Measurements from ENCODE around the gene OR7A5.
"Not testable (repeated sequence)": the region's sequence is repeated elsewhere in the genome, so short reads cannot be mapped to it uniquely, and the experiment has no call there.

Gene OR7A5

GRCh38 chr19:14786421-14786851 lies 48.5 kb downstream of the OR7A5 start:
- H3K27ac ChIP-seq, result no peak overlapping the region
- no peak overlapping the region for H3K4me3 ChIP-seq

DNA sequence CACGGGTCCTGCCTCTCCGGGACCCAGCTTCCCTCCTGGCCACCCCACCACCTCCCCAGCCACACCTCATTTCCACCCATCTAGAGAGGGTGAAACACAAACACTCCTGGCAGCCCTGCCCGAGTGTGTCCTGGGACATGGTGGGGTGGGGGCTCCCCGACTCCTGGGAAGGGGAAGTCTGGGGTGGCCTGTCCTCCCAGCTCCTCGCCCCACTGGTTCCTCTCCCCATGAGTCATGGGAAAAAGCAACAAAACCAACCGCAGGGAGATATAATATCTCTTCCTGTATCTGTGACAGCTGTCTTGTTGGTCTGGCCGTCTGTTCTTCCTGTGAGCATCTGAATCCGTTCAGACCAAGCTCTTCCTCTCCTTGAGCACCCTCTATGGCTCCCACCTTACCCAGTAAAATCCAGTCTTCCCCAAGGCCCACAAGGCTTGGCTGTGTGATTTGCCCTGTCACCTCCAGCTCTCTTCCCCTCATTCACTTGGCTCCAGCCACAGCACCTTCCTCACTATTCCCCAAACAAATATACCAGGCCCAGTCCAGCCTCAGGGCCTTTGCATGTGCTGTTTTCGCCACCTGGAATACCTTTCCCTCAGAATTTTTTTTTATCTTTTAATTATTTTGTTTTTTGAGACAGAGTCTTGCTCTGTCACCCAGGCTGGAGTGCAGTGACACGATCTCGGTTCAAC lies 49.7 kb downstream of the OR7A5 start:
- H3K27ac ChIP-seq, result peak overlapping the region in 14 of 21 experiments; percentile 2 to 79 (median 52)
- H3K4me3 ChIP-seq, result not testable (repeated sequence)

DNA sequence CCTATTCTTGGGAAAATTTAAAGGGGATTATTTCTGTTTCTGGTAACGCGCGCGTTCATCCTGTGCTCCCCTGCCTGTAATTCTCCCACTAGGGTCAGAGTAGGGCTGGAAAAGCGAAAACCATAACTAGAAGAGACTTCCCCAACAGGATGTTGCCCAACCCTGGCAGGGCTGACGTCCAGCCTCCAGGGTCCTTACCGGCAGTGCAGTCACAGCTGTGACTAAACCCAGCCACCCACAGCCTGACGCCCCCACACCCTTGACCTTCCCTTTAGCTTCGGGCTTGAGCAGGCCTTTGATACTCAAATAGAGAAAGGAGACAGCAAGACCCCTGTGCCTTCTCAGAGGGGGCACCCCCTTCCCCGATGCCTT lies 50.3 kb downstream of the OR7A5 start:
- peak overlapping the region in 14 of 21 experiments; percentile 2 to 79 (median 52) for H3K27ac ChIP-seq
- H3K4me3 ChIP-seq, result not testable (repeated sequence)

DNA sequence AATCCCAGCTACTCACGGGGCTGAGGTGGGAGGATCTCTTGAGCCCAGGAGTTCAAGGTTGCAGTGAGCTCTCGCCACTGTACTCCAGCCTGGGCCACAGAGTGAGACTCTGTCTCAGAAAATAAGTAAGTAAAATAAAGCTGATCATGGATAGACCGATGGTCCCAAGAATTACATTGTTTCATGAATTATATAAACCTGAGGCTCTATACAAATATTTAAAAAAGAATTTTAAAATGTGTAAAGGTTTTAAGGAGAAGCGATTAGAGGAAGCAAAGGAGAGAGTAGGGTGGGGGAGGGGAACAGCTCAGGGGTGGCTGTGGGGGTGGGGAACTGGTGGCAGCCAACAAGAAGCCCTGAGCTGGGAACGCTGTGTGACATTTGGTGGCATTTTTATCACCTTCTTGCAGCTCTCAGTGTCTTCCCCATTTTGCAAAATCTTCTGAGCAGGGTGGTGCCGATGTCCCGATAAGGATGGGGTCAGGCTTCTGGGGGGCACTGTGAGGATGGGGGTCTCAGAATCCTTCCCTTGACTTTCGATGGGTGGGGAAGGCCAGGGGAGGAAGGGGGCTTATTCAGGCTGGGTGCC lies 51.5 kb downstream of the OR7A5 start:
- H3K4me3 ChIP-seq, result not testable (repeated sequence)
- H3K27ac ChIP-seq, result peak overlapping the region in 6 of 21 experiments; percentile 19 to 79 (median 52)

DNA sequence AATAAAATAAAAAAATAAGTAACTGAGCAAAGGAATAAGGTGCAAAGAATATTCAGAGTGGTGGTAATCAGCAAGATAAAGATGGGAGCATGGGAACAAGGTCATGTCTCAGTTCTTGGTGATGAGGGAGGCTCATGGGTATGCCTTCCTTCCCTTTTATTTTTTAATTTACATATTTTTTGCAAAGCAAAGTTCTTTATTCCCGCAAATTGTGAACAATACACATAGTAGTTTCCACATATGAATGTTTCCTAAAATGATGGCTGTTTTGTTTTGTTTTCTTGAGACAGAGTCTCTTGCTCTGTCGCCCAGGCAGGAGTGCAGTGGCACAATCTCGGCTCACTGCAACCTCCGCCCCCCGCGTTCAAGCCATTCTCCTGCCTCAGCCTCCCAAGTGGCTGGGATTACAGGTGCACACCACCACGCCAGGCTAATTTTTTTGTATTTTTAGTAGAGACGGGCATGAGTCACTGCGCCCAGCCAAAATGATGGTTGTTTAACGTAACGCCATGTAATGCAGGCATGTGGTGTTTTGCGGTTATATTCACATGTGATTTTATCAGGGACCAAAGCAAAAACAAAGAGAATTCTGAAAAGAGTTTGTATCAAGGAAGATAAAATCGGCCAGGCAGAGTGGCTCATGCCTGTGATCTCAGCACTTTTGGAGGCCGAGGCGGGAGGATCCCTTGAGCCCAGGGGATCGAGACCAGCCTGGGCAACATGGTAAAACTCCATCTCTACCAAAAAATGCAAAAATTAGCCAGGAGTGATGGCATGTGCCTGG lies 52.2 kb downstream of the OR7A5 start:
- Histone ChIP-seq H3K4me3 (no peak overlapping the region), H3K27ac (peak overlapping the region in 4 of 21 experiments; percentile 19 to 58 (median 46))

DNA sequence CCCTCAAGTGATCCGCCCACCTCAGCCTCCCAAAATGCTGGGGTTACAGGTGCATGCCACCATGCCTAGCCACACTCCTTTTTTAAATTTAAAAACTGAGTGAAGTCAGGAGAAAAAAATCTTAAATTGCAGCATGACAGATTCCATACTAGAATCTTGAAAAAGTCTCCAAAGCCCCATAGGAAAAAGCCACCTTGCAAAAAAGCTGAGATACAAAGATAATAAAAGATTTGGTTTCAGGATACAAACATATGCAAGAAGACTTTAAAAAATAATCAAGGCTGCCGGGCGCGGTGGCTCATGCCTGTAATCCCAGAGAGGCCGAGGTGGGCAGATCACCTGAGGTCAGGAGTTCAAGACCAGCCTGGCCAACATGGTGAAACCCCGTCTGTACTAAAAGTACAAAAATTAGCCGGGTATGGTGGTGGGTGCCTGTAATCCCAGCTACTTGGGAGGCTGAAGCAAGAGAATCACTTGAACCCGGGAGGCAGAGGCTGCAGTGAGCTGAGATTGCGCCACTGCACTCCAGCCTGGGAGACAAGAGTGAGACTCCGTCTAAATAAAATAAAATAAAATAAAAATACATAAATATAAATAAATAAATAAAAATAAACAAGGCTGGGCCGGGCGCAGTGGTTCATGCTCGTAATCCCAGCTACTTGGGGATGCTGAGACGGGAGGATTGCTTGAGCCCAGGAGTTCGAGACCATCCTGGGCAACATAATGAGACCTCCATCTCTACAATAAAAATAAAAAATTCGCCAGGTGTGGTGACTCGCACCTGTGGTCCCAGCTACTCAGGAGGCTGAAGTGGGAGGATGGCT lies 53.1 kb downstream of the OR7A5 start:
- not testable (repeated sequence) for H3K27ac ChIP-seq, H3K4me3 ChIP-seq

GRCh38 chr19:14780622-14781225 lies 54.3 kb downstream of the OR7A5 start:
- H3K27ac ChIP-seq, H3K4me3 ChIP-seq: not testable (repeated sequence)

DNA sequence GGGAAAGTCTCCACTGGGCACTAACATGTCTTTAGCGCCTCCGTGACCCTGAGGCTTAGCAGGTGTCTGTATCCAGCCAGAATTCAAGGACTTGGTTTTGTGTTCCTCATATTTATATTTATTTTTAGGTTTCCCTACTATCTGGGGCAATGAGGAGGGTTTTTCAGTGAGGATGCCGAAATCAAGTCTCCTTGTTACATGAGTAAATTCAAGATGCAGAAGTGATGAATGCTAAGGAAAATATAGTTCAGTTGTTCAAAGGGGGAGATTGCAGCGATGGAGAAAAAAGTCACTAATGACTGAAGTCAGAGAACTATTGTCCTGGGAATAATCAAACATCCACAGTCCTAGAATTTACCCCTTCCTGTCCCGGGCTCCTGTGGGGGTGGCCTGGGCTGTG lies 55.8 kb downstream of the OR7A5 start:
- H3K27ac ChIP-seq, result no peak overlapping the region
- H3K4me3 ChIP-seq, result no peak overlapping the region

DNA sequence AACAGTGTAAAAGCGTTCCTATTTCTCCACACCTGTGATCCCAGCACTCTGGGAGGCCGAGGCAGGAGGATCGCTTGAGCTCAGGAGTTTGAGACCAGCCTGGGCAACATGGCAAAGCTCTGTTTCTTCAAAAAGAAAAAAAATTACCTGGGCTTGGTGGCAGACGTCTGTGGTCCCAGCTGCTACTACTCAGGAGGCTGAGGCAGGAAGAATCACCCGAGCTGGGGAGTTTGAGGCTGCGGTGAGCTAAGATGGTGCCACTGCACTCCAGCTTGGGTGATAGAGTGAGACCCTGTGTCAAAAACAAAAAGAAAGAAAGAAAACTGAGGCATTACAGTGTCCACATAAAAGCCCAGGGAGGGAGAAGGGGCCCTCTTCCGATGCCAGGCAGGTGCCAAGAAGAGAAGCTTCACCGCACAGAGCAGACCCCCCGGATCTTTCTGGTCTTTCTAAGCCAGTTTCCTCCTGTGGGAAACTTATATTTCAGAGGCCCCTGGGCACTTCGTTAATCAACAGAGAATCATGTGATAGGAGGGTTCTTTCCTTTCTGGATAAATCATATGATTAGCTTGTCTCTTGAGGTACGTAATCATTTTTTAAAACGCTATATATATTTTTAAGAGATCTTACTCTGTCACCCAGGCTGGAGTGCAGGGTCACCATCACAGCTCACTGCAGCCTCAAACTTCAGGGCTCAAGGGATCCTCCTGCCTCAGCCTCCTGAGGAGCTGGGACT lies 56.7 kb downstream of the OR7A5 start, which contains the start of gene ADGRE2:
Gene ADGRE2, minus strand, starts transcription at position 451 of the 736 bp plus-strand sequence. CDS start 1,804 bp downstream, outside the sequence.
- H3K4me3 ChIP-seq, result not testable (repeated sequence)
- H3K27ac ChIP-seq, result peak within 1 kb of the TSS in 1 of 21 experiments; percentile 17

DNA sequence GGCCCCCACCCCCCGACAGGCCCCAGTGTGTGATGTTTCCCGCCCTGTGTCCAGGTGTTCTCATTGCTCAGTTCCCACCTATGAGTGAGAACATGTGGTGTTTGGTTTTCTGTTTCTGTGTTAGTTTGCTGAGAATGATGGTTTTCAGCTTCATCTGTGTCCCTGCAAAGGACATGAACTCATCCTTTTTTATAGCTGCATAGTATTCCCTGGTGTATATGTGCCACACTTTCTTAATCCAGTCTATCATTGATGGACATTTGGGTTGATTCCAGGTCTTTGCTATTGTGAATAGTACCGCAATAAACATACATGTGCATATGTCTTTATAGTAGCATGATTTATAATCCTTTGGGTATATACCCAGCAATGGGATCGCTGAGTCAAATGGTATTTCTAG lies 57.3 kb downstream of the OR7A5 start:
- H3K27ac ChIP-seq, result not testable (repeated sequence)

More for the DNA sequence above, 57.3 kb downstream of the OR7A5 start:
- H3K4me3 ChIP-seq, result not testable (repeated sequence)

Measured in skin epidermis (tissue), 12 donors.